Breast epithelium (tissue), 4 donors: ENCODE results near the gene MYO6. TPM values are rescaled to one million over a fixed set of nuclear protein-coding genes. Genes with fewer than 3 reads are reported as not detected.

ENCODE experiments used
- DNase-seq, 2 donors: peaks; one replicate each; pipeline ENCODE4 v3.0.0-alpha.2; 2019; ENCODE audit warnings: low spot score in 2 of 2
- H3K27ac ChIP-seq, 2 donors: fragments of 200-600 bp; sonication (generic) in 1 of 2; one replicate each; pipeline ENCODE4 v1.5.1; 2016 to 2019; ENCODE audit warnings: mild to moderate bottlenecking in 1 of 2
- H3K27me3 ChIP-seq, 2 donors: fragments of 200-600 bp; sonication (generic) in 1 of 2; one replicate each; pipeline versions ENCODE4 v1.5.1 to v1.6.0; 2017 to 2019; ENCODE audit warnings: control low read depth in 1 of 2, mild to moderate bottlenecking in 1 of 2
- H3K36me3 ChIP-seq: fragments of 200-600 bp; one replicate; pipeline ENCODE4 v1.5.1; 2019
- H3K4me1 ChIP-seq, 2 donors: fragments of 200-600 bp; sonication (generic); one replicate each; pipeline ENCODE4 v1.5.1; 2016 to 2019; ENCODE audit warnings: control low read depth in 1 of 2
- H3K4me3 ChIP-seq, 3 donors: fragments of 200-600 bp; sonication (generic); 1 replicate in 2 of 3; 2 replicates in 1 of 3; pipeline ENCODE4 v1.5.1; 2016 to 2019; ENCODE audit warnings: mild to moderate bottlenecking in 3 of 3, moderate library complexity in 2 of 3
- H3K9me3 ChIP-seq, 2 donors: fragments of 200-600 bp; sonication (generic) in 1 of 2; one replicate each; pipeline ENCODE4 v1.5.1; 2016 to 2019; ENCODE audit warnings: control low read depth in 1 of 2
- CTCF ChIP-seq, 3 donors: fragments of 450-650 bp; IDR thresholded peaks; one replicate each; pipeline ENCODE4 v1.5.1; 2016 to 2017; ENCODE audit warnings: antibody characterized with exemption in 3 of 3, mild to moderate bottlenecking in 3 of 3, moderate library complexity in 3 of 3
- POLR2A ChIP-seq: fragments of 450-650 bp; IDR thresholded peaks from one replicate; pipeline ENCODE4 v1.6.1; 2016; ENCODE audit warnings: antibody characterized with exemption, mild to moderate bottlenecking, moderate library complexity
- POLR2AphosphoS5 ChIP-seq, 3 donors: sonication (generic); formaldehyde crosslinking; IDR thresholded peaks; one replicate each; pipeline ENCODE4 v1.6.1; 2017; ENCODE audit warnings: antibody characterized with exemption in 3 of 3
- intact Hi-C: fragments of 100-400 bp; cut with DNase I; formaldehyde crosslinking; loops from one replicate; pipeline ENCODE4 v1.15.1; 2023; ENCODE audit warnings: low total_unique reads
- total RNA-seq, 3 donors: library from RNA; depleted of rRNA; stranded (reverse); fragments of >200 nt; gene quantifications; one replicate each; pipeline ENCODE4 v1.1.0, GENCODE V29; 2016

The MYO6 gene
- total RNA-seq, 3 donors from 2014 or later, result 21.8 to 143 (median 89.5) TPM

GRCh38 chr6:75758061-75758460 is 9.0 kb downstream of the MYO6 start:
- H3K4me1 ChIP-seq, result no peaks in the 10 kb centered on the region
- H3K4me3 ChIP-seq, result no peak overlapping the region
- no peaks in the 10 kb centered on the region for H3K9me3 ChIP-seq
- no peaks in the 10 kb centered on the region for H3K36me3 ChIP-seq
- no peak overlapping the region for H3K27ac ChIP-seq
- no peak for DNase-seq
- TF ChIP-seq POLR2AphosphoS5 (IDR thresholded peaks at IDR 0.05) (no peak), POLR2A (no peak), CTCF (IDR thresholded peaks at IDR 0.05) (no peak)
- H3K27me3 ChIP-seq, result no peaks in the 10 kb centered on the region
- intact Hi-C loops, result no loop called here

DNA sequence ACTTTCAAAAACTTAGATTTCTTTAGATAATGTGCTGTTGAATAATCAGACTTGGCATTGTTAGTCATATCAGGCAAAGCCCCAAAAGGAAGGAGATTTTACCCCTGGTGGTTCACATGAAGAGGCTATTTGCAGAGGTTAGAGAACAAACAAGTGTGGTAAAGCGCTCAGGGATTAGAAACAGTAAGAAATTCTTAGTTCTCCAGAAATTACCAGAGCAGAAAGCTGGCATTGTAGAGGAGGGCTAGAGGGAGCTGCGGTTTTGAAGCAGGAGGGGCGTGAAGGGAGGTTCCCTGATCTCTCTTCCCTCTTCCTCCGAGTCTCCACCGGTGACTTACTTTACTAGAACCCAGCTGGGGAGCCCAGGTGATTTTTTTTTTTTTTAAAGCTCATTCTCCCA is 10.2 kb downstream of the MYO6 start:
- no peaks in the 10 kb centered on the region for H3K4me1 ChIP-seq
- TF ChIP-seq CTCF (IDR thresholded peaks at IDR 0.05), result no peak
- no peak for TF ChIP-seq POLR2AphosphoS5 (IDR thresholded peaks at IDR 0.05)
- no peaks in the 10 kb centered on the region for H3K27me3 ChIP-seq
- no peak for DNase-seq
- no peak overlapping the region for H3K4me3 ChIP-seq
- no peaks in the 10 kb centered on the region for H3K36me3 ChIP-seq
- H3K9me3 ChIP-seq, result no peaks in the 10 kb centered on the region
- intact Hi-C loops, result no loop called here
- H3K27ac ChIP-seq, result peak overlapping the region in 1 of 2 donors; percentile 48

GRCh38 chr6:75760320-75760719 is 11.3 kb downstream of the MYO6 start:
- Histone ChIP-seq H3K27me3 (no peaks in the 10 kb centered on the region), H3K4me3 (no peak overlapping the region), H3K4me1 (no peaks in the 10 kb centered on the region), H3K9me3 (no peaks in the 10 kb centered on the region), H3K27ac (peak overlapping the region in 1 of 2 donors; percentile 48), H3K36me3 (no peaks in the 10 kb centered on the region)
- TF ChIP-seq POLR2AphosphoS5 (IDR thresholded peaks at IDR 0.05) (no peak), CTCF (IDR thresholded peaks at IDR 0.05) (no peak), POLR2A (no peak)
- DNase-seq, result no peak
- intact Hi-C loops, result no loop called here

DNA sequence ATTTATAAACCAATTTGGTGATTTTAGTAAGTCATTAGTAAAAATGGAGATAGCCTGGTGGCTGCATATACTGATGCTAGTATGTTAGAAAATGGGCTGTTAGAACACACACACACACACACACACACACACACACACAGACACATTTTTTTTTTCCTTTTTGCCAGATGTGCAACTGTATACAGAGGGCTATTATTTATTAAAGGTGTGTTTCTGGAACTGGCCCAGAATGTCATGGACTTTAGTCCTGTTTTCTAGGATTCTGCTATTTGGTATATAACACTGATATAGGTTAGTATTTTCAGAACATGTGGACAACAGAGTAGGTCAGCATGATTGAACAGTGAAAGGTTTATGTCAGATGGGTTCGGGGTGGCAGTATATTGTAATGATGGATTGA is 12.4 kb downstream of the MYO6 start:
- Histone ChIP-seq H3K9me3 (no peaks in the 10 kb centered on the region), H3K36me3 (no peaks in the 10 kb centered on the region), H3K4me3 (no peak overlapping the region), H3K27ac (no peak overlapping the region), H3K27me3 (no peaks in the 10 kb centered on the region), H3K4me1 (no peaks in the 10 kb centered on the region)
- DNase-seq, result no peak
- intact Hi-C loops, result no loop called here
- no peak for TF ChIP-seq CTCF (IDR thresholded peaks at IDR 0.05)
- no peak for TF ChIP-seq POLR2A
- TF ChIP-seq POLR2AphosphoS5 (IDR thresholded peaks at IDR 0.05), result no peak

GRCh38 chr6:75762063-75762462 is 13.0 kb downstream of the MYO6 start:
- no peaks in the 10 kb centered on the region for H3K4me1 ChIP-seq
- no peaks in the 10 kb centered on the region for H3K9me3 ChIP-seq
- no peak overlapping the region for H3K27ac ChIP-seq
- TF ChIP-seq CTCF (IDR thresholded peaks at IDR 0.05) (no peak), POLR2A (no peak), POLR2AphosphoS5 (IDR thresholded peaks at IDR 0.05) (no peak)
- DNase-seq, result no peak
- H3K27me3 ChIP-seq, result no peaks in the 10 kb centered on the region
- H3K36me3 ChIP-seq, result no peaks in the 10 kb centered on the region
- H3K4me3 ChIP-seq, result no peak overlapping the region
- intact Hi-C loops, result no loop called here
